Measurements from ENCODE around the gene PRR7.

PRR7 gene

GRCh38 chr5:177446200-177447065 is at the start of gene PRR7:
Gene PRR7 (plus strand): TSS chr5:177446814. CDS start chr5:177455068, 8,254 bp downstream.
- no peaks in the 10 kb centered on the region for H3K36me3 ChIP-seq (replicated peaks; ENCODE audit: insufficient read depth, low read length)
- TF ChIP-seq EZH2 (optimal IDR thresholded peaks at IDR 0.05; ENCODE audit: low read depth, low read length) (no peak), EZH2phosphoT487 (IDR thresholded peaks at IDR 0.05; ENCODE audit: low read length) (no peak)
- TF ChIP-seq, protein P1, sequence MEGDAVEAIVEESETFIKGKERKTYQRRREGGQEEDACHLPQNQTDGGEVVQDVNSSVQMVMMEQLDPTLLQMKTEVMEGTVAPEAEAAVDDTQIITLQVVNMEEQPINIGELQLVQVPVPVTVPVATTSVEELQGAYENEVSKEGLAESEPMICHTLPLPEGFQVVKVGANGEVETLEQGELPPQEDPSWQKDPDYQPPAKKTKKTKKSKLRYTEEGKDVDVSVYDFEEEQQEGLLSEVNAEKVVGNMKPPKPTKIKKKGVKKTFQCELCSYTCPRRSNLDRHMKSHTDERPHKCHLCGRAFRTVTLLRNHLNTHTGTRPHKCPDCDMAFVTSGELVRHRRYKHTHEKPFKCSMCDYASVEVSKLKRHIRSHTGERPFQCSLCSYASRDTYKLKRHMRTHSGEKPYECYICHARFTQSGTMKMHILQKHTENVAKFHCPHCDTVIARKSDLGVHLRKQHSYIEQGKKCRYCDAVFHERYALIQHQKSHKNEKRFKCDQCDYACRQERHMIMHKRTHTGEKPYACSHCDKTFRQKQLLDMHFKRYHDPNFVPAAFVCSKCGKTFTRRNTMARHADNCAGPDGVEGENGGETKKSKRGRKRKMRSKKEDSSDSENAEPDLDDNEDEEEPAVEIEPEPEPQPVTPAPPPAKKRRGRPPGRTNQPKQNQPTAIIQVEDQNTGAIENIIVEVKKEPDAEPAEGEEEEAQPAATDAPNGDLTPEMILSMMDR (IDR thresholded peaks at IDR 0.05; ENCODE audit: low read length): no peak
- H3K27ac ChIP-seq (ENCODE audit: low read length): peak within 1 kb of the TSS; percentile 59
- peaks cover 36% of the 10 kb centered on the region for H3K4me1 ChIP-seq (ENCODE audit: low read length)
- peak; percentile 77 for DNase-seq
- no peaks in the 10 kb centered on the region for H3K9me3 ChIP-seq (replicated peaks; ENCODE audit: insufficient read depth, low read length)
- H2AFZ ChIP-seq (ENCODE audit: low read length): no peak within 1 kb of the TSS
- no peaks in the 10 kb centered on the region for H3K79me2 ChIP-seq (ENCODE audit: low read length)
- H3K9me2 ChIP-seq (replicated peaks; ENCODE audit: insufficient read depth, low read length): no peaks in the 10 kb centered on the region
- peak within 1 kb of the TSS; percentile 99 for H3K4me2 ChIP-seq (ENCODE audit: low read depth, low read length)
- peak within 1 kb of the TSS; percentile 83 for H3K9ac ChIP-seq (ENCODE audit: low read length)
- H3F3A ChIP-seq (ENCODE audit: insufficient read depth, low read length): peaks cover 36% of the 10 kb centered on the region
- no peaks in the 10 kb centered on the region for H4K20me1 ChIP-seq (ENCODE audit: insufficient read depth, low read length)
- H3K4me3 ChIP-seq (ENCODE audit: low read length): peak within 1 kb of the TSS; percentile 70
- no peaks in the 10 kb centered on the region for H3K27me3 ChIP-seq (replicated peaks; ENCODE audit: insufficient read depth, low read length)

GRCh38 chr5:177397875-177398390 is 48.7 kb upstream of the PRR7 start:
- Histone ChIP-seq H4K20me1 (ENCODE audit: insufficient read depth, low read length) (no peaks in the 10 kb centered on the region), H3K36me3 (replicated peaks; ENCODE audit: insufficient read depth, low read length) (no peaks in the 10 kb centered on the region), H3K9me3 (replicated peaks; ENCODE audit: insufficient read depth, low read length) (no peaks in the 10 kb centered on the region), H3K27me3 (replicated peaks; ENCODE audit: insufficient read depth, low read length) (peaks cover 46% of the 10 kb centered on the region), H3K79me2 (ENCODE audit: low read length) (no peaks in the 10 kb centered on the region), H3K4me1 (ENCODE audit: low read length) (peaks cover 3% of the 10 kb centered on the region; the same call in 1 of the 2 replicates), H3K9me2 (replicated peaks; ENCODE audit: insufficient read depth, low read length) (no peaks in the 10 kb centered on the region), H3K9ac (ENCODE audit: low read length) (no peak overlapping the region), H3K4me3 (ENCODE audit: low read length) (no peak overlapping the region), H3K27ac (ENCODE audit: low read length) (no peak overlapping the region), H2AFZ (ENCODE audit: low read length) (no peak overlapping the region), H3F3A (ENCODE audit: insufficient read depth, low read length) (peaks cover 1% of the 10 kb centered on the region; the same call in 1 of the 2 replicates), H3K4me2 (ENCODE audit: low read depth, low read length) (no peak overlapping the region)
- DNase-seq: no peak
- TF ChIP-seq, protein P1 (IDR thresholded peaks at IDR 0.05; ENCODE audit: low read length): no peak
- TF ChIP-seq EZH2phosphoT487 (IDR thresholded peaks at IDR 0.05; ENCODE audit: low read length): no peak
- TF ChIP-seq EZH2 (optimal IDR thresholded peaks at IDR 0.05; ENCODE audit: low read depth, low read length): no peak

DNA sequence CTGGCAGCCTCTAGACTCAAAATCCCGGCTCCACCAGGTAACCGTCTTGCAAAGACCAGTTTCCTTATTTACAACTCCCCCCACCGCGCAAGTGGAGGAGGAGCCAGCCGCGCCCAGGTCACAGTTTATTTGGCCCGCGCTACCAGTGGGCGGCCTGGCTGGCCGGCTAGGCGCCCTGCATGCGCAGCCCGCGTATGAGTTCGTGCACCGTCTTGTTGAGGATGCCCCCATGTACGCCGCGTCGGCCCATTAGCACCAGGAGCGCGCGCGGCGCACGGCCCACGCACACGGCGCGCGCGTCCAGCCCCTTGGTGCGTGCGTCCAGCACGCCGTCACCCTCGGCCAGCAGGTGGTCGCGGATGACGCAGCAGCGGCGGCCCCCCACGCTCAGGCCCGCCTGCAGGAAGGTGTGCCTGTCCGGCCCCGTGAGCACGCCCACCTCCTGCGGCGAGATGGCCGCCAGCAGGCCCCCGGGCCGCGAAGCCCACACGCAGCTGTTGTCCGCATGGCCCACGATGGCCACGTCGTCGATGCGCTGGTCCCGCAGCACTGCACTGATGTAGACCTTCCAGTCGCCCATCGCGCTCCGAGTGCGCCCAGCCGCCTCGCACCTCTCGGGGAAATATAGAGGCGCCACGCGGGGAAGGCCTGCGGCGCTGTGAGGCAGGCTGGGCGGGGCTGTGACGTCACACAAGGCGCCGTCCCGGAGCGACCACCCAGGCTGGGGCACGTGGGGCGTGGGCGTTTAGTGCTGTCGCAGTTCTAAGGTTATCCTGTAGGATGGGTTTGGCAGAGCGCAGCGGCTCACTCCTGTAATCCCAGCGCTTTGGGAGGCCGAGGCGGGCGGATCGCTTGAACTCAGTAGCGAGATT is 46.4 kb upstream of the PRR7 start, which contains the start of gene PFN3:
Gene PFN3 (minus strand): TSS at position 665 of the 872 bp plus-strand sequence. CDS start 85 bp downstream, at position 580.
- Histone ChIP-seq H3K36me3 (replicated peaks; ENCODE audit: insufficient read depth, low read length) (no peaks in the 10 kb centered on the region), H3K27me3 (replicated peaks; ENCODE audit: insufficient read depth, low read length) (peaks cover 49% of the 10 kb centered on the region), H2AFZ (ENCODE audit: low read length) (no peak within 1 kb of the TSS), H3K9me2 (replicated peaks; ENCODE audit: insufficient read depth, low read length) (no peaks in the 10 kb centered on the region), H3K4me3 (ENCODE audit: low read length) (no peak within 1 kb of the TSS), H3K4me1 (ENCODE audit: low read length) (peaks cover 16% of the 10 kb centered on the region), H3K27ac (ENCODE audit: low read length) (no peak within 1 kb of the TSS), H3F3A (ENCODE audit: insufficient read depth, low read length) (peaks cover 9% of the 10 kb centered on the region; the same call in 1 of the 2 replicates), H3K9ac (ENCODE audit: low read length) (no peak within 1 kb of the TSS), H3K79me2 (ENCODE audit: low read length) (no peaks in the 10 kb centered on the region), H3K9me3 (replicated peaks; ENCODE audit: insufficient read depth, low read length) (no peaks in the 10 kb centered on the region), H3K4me2 (ENCODE audit: low read depth, low read length) (no peak within 1 kb of the TSS), H4K20me1 (ENCODE audit: insufficient read depth, low read length) (no peaks in the 10 kb centered on the region)
- TF ChIP-seq, protein P1 (IDR thresholded peaks at IDR 0.05; ENCODE audit: low read length): no peak
- TF ChIP-seq EZH2 (optimal IDR thresholded peaks at IDR 0.05; ENCODE audit: low read depth, low read length) (no peak), EZH2phosphoT487 (IDR thresholded peaks at IDR 0.05; ENCODE audit: low read length) (no peak)
- DNase-seq: no peak

All from MM.1S (cell line).